ENCODE results near the gene ZFYVE19.
"Not testable (repeated sequence)": the region's sequence is repeated elsewhere in the genome, so short reads cannot be mapped to it uniquely, and the experiment has no call there.

The ZFYVE19 gene

DNA sequence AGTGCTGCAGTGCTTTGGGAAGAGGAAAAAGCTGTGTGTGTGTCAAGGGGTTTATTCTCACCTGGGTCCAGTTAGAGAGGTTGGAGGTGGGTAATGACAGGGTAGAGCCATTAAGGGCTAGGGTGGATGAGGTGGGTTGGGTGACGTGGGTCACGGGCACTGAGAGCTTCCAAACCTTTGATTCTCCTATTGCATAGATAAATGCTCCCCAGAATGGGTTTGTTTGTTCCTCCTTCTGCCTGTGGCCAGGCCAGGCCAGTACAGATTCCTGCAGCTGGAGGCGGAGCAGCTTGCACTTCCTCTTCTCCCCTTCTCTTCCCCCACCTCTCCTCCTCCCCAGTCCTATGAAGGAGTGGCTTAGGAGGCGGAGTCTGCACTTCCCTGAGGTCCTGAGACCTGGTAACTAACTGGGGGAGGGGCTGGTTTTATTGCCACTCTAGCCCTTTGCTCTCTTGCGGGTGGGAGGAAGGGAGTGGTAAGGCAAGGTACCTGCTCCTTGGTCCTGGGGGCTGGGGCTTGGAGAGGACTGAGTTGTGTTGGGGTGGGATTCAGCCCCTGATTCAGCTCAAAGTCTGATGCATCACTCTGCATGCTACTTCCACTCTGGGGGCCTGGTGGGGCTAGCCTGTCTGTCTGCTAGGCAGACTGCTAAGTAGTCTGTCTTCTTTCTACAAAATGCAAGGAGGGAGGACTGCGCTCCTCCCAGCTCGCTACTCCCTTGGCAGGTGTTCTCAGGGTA, 40.5 kb downstream of the ZFYVE19 start:
- no peak for DNase-seq (ENCODE audit: low read depth)

DNA sequence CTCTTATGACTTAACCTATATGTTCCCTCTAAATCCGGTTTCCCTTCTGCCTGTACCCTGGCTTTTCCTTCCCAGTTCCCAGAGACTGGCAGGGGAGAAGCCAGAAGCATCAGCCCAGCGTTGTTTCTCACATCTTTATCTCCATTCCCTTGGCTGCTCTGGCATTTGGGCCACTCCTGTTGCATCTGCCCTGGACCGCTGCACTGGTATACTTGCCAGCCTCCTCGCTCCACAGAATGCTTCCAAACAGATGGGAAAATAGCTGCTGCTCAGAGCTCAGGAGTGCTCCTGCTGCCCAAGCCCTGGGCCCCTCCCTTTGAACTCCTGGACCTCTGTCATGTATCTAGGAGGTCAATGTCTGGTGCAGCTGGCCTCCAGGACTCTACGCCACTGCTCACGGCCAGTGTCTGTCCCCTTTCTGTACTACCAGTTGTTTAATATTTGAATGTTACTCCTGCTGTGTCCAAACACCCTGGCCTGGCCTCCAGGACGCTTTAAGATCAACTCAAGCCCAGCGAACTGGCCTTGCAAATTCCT, 43.8 kb downstream of the ZFYVE19 start:
- DNase-seq (ENCODE audit: low read depth): no peak

DNA sequence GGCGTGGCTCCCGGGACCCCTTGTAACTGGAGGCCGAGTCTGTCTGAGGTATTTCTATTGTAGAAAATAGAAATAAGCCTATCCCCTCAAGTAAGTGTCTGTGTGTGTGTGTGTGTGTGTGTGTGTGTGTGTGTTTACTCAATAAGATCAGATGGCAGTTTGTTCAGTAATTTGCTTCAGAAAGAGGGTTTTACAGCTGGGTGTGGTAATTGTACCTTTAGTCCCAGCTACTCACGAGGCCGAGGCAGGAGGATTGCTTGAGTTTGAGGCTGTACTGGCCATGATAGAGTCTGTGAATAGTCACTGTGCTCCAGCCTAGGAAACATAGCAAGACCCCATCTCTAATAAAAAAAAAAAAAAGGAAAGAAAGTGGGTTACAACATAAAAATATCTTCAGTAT, 45.6 kb downstream of the ZFYVE19 start:
- DNase-seq (ENCODE audit: low read depth): no peak

DNA sequence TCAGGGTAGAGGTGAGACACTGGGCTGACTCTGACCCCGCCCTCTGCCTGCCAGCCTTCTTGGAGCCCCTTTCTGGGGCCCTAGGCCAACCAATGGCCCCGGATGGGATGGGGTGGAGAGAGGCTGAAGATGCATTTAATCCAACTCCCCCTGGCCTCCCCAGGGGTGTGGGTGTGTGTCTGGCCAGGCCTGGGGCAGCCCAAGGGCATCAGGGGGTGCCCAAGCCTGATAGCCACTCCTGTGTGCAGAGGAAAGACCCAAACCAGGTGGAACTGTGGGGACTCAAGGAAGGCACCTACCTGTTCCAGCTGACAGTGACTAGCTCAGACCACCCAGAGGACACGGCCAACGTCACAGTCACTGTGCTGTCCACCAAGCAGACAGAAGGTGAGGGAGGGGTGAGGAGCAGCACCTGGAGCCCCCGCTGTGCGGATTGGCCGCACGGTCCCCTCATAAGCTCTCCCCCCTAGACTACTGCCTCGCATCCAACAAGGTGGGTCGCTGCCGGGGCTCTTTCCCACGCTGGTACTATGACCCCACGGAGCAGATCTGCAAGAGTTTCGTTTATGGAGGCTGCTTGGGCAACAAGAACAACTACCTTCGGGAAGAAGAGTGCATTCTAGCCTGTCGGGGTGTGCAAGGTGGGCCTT, 46.5 kb downstream of the ZFYVE19 start:
- DNase-seq (ENCODE audit: low read depth): no peak

DNA sequence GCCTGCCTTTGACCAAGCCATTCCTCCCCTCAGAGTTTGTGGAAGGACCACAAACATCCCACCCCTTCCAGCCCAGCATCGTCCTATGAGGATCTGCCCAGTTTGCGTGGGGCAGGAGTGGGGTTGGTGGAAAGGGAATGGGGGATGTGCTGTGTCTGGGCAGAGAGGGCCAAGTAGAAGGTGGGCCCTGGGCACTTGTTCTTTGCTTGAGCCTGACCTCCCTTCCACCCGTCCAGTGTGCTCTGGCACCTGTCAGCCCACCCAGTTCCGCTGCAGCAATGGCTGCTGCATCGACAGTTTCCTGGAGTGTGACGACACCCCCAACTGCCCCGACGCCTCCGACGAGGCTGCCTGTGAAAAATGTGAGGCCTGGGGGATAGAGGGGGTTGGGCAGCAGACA, 47.3 kb downstream of the ZFYVE19 start:
- DNase-seq (ENCODE audit: low read depth): no peak

DNA sequence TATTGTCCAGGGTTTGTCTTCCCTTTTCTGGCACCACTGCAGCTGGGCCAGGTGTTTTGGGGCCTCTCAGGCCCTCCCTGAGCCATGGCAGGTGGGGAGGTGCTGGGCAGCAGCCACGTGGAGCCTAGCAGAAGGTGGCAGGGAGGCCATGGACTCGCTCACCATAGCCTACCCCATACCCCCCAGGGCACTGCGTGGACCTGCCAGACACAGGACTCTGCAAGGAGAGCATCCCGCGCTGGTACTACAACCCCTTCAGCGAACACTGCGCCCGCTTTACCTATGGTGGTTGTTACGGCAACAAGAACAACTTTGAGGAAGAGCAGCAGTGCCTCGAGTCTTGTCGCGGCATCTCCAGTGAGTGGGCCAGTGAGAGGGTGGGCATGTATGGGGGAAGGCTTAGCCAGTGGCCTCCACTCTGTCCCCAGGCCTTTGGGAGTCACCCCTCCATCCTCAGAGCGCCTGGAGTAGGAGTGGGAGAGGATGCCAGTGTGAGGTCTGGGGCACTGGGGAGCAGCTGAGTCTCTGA, 48.9 kb downstream of the ZFYVE19 start:
- no peak for DNase-seq (ENCODE audit: low read depth)

DNA sequence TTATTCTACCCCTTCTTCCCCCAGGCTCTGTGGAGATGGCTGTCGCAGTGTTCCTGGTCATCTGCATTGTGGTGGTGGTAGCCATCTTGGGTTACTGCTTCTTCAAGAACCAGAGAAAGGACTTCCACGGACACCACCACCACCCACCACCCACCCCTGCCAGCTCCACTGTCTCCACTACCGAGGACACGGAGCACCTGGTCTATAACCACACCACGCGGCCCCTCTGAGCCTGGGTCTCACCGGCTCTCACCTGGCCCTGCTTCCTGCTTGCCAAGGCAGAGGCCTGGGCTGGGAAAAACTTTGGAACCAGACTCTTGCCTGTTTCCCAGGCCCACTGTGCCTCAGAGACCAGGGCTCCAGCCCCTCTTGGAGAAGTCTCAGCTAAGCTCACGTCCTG, 49.9 kb downstream of the ZFYVE19 start:
- no peak for DNase-seq (ENCODE audit: low read depth)

DNA sequence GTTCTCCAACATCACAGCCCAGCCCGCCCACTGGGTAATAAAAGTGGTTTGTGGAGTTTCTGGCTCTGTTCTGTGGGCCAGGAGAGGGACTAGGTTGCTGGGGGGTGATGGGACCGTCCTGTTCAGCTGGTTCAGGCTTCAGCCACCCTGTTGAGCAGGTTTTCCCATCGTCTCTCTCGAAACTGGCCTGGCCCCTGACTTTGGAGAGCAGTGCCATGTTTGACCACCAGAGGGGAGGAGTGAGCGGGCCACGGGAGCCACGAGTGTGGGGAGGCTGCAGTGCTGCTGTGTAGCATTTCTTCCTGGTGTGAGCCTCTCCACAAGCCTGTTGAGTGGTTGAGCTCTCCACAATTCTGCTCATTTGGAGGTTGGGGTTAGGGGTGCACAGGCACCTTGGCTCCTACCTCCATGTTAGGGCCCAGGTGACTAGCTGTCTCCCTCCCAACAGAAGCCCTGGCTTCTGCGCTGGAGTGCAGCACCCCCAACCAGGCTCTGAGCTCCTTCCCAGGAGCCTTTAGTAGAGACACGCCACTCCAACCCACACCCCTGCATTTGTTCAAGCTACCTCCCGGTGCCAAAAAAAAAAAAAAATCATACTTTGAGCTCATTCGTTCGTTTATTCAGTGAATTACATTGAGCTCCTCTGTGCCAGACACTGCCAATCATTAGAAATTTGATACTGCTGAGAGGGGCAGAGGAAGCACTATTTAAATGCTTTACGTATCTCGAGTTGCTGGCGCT, 50.9 kb downstream of the ZFYVE19 start:
- peak; percentile 55 for DNase-seq (ENCODE audit: low read depth)

DNA sequence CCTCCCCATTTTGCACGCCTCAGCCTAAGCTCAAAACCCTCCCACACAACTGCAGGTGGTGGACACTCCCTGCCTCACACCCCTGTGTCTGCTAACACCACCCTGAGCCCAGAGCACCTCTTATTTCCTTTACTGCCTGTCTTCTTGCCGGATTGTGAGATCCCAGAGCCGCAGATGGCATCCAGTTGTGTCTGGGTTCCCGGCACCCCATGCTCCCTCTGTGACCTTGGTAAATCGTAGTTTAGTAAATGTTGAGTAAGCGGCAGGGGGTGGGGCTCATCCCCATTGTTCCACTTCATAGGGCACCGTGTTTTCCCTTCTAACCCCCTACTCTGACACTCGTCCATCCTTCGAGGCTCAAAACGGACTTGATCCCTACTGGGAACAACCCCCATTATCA, 51.8 kb downstream of the ZFYVE19 start:
- no peak for DNase-seq (ENCODE audit: low read depth)

DNA sequence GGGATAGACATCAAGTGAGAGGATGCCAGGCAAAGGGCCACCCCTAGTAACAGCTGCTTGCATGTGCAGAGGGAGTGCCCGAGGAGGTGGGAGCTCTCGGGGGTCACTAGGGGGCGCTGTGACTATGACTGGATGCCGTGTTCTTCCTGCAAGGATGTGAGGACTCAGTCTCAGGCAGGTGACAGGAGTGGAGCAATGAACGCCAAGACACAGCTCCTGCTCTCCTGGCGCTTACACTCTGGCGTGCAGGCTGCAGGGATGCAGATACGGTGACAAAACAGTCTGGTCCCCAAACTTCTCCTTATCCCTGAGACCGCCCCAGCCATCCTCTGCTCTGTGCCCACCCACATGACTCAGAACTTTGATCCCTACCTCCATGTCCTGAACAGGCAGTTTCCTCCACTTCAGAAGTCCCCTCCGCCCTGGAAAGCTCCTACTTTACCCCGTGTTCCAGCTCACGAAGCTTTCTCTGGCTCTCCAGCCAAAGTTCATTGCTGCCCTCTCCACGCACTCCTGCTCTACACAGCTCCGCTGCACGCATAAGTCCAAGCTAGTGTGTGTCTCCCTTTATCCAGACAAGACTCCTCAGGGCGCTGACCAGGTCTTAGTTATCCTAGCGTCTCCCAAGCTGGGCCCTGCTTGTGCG, 52.4 kb downstream of the ZFYVE19 start:
- DNase-seq (ENCODE audit: low read depth): peak; percentile 68

DNA sequence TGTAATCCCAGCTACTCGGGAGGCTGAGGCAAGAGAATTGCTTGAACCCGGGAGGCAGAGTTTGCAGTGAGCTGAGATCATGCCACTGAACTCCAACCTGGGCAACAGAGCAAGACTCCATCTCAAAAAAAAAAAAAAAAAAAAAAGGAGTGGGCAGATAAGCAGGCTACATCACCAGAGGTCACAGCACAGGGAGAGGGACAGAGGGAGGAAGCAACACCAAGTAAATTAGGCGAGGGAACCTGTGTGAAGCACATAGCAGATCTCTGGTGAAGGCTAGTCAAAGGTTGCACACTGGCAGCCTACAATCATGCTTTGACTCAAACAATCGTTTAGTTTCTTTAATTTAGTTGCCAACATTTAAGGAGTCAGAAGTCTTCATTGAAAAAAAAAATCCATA, 54.3 kb downstream of the ZFYVE19 start:
- not testable (repeated sequence) for DNase-seq (ENCODE audit: low read depth)

DNA sequence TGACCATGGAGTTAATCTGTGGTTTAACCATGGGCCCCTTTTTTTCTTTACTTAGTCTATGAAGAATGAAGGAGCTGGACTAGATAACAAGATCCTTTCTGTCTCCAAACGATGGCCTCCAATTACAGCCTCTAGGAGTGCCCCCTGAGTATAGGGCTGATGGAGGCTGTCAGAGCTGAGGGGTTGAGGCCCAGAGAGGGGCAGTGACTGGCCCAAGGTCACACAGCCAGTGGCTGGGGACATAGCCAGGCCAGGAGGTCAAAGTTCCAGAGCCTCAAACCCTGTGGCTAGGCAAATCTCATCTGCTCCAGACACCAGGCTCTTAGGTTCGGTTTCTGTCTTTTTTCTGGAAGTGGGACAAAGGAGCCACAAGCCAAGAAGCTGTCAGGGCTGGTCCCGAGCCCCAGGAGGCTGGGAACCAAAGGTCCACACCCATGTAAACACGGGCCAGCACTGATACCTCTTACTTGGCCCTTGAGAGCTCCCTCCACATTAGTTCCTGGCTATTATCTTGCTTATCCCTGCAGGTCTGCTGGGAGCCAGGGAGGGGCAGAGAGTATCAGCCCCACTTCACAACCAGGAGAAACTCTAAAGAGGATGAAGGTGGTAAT, 56.9 kb downstream of the ZFYVE19 start:
- DNase-seq (ENCODE audit: low read depth): no peak

All from activated T-helper 1 cell treated with Interleukin-2 at 50 U/mL for 16 hours (primary cell).